Hypothalamus (tissue), 51 donors: Measurements from ENCODE around the gene IRF7.
"Not testable (repeated sequence)": the region's sequence is repeated elsewhere in the genome, so short reads cannot be mapped to it uniquely, and the experiment has no call there.

Experiments used
- DNase-seq, 51 donors: peaks; one replicate each; lab custom pipeline; 2025; lab: John Stamatoyannopoulos, UW

The IRF7 gene

DNA sequence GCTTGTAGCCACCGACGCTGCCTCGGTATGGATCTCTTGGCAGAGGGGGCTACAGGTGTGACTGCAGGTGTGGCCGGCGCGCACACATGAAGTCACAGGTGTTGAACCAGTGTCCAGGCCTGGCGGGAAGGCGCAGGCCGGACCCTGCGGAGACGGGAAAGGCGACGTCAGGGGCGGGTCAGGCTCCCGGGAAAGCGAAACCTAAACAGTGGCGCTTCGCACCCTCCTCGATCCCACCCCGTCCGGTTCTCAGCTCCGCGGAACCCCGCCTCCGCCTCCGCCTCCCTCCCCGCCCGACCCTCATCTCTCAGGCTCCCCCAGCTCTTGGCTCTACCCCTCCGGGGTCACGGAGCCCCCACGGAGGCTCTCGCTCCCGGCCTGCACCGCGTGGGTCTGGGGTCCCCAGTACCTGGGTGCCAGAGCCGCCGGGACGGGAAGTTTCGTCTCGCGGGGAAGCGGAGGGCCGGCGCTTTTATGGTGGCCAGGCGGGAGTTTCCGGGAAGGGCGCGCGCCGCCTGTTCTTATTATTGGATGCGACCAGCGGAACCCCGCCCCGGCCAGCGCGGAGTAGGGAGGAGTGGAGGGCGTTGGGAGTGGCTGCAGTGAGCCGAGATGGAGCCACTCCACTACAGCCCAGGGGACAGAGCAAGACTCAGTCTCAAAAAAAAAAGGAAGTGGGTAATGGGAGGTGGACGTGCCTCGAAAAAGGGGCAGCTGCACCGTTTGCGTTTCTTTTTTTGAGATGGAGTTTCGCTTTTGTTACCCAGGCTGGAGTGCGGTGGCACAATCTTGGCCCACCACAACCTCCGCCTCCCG lies at the start of gene IRF7:
IRF7 (minus strand) TSS at position 447 of the 816 bp plus-strand sequence. CDS start 586 bp downstream, outside the sequence.
- peak; percentile 25 to 91 (median 80) for DNase-seq

DNA sequence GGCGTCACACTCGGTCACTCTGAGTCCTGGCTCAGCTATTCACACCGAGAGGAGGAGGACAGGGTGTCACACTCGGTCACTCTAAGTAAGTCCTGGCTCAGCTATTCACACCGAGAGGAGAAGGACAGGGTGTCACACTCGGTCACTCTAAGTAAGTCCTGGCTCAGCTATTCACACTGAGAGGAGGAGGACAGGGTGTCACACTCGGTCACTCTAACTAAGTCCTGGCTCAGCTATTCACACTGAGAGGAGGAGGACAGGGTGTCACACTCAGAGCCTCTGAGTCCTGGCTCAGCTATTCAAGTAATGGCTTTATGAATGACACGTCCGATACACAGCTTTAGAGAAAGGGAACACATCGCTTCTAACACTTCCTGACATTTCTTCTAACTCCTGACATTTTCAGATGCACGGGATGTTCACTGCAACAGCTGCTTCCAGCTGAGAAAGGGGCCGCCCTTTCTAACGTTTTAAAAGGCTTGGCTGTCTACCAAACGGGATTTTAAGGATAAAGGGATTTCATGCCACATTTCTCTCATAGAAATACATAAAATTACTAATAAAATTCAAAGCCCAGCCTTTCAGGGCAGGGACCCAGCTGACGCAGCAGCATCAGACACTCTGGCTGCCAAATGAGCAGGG lies 49.4 kb upstream of the IRF7 start:
- DNase-seq: no peak

DNA sequence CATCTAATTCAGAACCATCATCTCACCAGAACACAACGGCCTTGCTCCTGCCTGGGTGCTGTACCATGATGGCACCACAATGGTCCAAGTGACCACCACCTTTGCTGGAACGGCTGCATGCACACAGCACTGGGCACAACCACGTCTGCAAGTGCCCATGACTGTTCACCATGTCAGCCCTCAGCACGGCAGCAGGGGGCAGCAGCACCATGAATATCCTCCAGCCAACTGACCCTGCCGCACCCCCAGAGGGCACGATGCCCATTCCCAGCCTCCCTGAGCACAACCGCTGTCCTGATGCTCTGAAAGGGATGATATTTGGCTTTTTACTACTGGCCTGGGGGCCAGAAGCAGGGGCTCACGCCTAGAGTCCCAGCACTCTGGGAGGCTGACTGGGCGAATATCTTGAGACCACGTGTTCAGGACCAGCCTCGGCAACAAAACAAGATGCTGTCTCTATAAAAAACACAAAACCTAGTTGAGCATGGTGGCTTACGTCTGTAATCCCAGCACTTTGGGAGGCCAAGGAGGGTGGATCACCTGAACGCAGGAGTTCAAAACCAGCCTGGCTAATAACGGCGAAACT lies 47.0 kb upstream of the IRF7 start:
- peak in 36 of 51 donors; percentile 18 to 74 (median 50) for DNase-seq

DNA sequence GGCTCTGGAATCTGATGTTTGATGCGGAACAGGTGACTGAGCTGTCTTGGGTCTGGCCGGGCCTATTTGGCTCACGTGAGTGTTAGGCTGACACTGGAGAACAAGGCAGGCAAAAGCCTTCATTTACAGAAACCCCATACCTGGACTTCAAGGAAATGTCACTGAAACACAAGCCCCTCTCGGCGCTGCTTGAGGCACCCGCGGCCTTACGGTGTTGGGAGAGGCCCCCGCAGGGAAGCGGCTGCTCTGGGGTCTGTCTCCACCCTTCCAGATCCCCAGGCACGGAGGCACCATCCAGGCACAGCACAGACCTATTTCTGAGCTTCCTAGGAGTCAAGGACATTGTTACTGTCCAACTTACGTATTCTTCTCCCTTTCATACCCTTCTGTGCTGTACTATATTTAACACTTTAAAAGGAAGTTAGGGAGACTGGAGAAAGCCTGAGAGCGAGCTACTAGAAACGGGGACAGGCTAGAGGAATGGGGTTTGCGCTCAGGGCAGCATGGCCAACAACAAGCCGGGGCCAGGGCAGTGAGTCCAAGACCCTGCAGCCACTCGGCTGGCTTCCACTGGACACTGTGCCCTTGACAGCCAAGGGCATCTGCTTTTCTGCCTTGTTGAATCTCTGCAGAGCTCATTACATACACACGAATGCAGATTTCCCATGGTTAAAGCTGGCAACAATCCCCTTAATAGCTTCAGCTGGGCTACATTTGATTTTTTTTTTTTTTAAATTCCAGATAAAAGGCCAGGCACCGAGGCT lies 45.1 kb upstream of the IRF7 start:
- no peak for DNase-seq

DNA sequence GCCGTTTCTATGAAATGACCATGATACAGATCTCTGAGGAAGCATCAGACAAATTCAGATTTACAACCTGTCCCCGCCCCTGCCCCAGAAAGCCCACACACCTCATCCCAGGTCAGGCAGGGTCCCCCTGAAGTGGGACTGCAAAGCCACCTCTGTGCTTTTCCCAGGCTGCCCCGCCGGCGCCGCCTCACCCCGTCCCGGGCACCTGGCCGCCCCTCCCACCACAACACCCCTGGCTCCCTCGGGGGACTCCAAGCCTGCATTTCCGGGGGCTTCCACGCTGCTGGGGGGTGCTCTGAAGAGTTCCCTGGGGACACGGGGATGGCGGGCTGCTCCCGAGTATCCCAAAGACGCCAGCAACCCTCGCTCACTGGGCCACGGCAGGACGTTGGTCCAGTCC lies 44.5 kb upstream of the IRF7 start:
- DNase-seq: no peak

DNA sequence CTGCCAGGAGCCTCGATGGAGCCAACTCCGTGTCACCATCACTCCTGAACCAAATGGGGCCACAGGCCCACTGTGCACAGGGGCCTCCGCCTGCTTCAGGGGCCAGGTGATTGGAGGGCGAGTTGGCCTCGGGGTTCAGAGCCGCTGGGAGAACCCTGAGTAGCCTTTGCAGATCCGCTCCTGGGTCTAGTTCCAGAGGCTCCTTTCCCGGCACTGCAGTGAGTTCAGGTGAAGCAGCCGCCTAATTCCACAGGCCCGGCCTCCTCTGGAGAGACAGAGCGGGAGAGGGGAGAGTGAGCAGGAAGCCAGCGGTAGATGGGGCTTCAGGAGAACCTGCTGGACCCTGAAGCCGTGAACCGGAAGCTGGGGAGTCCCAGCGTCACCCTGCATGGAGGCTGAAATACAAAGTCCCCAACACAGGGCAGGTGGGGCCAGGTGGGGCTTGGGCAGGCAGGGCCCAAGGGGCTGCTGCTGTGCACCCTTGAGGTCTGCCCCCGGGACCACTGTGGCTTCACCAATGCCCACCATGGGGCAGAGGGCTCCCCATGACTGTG lies 43.9 kb upstream of the IRF7 start:
- DNase-seq: no peak

DNA sequence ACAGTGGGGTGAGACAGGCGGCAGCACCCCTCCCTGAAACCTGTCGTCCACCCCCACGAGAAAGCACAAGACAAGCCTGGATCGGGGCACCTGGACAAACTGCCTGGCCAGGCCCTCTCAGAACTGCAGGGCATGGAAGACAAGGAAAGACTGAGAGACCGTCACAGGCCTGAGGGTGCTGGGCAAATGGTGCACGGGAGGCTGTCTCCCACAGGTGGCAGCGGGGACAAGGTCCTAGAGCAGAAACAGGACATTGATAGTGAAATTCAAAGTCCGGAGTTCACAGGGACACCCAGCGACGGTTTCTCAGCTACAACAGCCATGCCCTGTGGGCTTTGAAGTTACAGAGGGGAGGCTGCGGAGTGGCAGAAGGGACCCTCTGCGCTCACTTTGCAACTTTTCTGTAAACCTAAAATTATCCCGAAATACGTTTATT lies 42.0 kb upstream of the IRF7 start:
- no peak for DNase-seq

DNA sequence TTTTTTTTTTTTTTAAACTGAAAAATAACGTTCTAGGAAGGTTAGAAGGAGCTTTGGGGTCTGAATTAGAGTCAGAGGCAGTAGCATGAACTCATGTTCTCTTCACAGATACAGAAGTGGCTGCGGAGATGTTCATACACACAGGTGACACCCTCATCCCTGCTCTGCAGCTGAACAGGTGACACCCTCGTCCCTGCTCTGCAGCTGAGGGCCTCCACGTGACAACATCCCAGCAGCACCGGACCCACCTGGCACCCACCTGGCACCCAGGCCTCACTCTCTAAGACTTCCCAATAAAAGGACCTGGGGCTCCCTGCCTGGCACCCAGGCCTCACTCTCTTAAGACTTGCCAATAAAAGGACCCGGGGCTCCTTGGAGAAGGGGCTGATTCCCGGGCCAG lies 41.1 kb upstream of the IRF7 start:
- no peak for DNase-seq

DNA sequence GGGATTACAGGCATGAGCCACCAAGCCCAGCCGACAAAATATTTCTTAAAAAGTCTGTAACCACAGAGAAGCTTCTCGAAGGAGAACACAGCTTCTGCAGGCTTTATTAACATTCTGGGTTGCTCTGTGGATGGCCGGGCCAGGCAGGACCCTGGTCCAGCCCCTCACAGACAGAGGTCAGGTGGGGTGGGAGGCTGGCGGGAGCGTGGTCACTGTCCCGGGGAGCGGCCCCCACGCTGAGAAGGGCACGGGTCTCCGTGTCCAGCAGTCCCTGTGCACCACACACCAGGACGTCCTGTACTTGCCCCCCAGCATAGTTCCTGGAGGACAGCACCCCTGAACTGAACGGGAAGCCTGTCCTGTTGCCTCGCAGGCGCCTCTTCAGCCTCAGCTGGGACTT lies 40.7 kb upstream of the IRF7 start:
- DNase-seq: no peak

DNA sequence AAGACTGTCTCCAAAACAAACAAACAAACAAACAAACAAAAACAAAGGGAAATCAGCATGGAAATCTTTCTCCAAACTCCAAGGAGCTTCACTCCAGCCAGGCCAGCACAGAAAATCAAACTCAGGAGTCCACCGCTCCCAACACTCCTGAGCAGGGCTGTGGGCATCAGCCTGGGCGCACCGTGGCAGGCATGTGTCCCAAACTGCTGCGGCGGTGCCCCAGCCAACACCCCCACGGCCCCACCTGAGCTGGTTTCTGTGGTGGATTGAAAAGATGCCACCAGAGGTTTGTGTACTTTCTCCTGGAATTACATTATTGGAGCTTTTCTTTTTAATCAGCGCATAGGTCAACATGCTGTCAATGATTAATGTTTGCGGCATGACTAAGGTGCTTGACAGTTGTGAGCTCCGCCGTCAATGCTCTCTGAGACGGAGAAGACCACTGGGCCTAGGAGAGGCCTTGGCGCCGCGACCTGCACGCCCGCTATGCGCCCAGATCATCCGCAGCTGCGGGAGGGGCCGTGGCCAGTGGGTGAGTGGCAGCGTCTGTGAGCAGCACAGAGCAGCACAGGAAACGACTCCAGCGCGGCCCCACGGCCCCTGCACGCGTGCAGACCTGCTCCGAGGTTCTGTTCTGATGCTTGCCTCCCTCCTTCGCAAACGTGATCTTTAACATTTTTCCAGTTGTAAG lies 39.4 kb upstream of the IRF7 start:
- no peak for DNase-seq

DNA sequence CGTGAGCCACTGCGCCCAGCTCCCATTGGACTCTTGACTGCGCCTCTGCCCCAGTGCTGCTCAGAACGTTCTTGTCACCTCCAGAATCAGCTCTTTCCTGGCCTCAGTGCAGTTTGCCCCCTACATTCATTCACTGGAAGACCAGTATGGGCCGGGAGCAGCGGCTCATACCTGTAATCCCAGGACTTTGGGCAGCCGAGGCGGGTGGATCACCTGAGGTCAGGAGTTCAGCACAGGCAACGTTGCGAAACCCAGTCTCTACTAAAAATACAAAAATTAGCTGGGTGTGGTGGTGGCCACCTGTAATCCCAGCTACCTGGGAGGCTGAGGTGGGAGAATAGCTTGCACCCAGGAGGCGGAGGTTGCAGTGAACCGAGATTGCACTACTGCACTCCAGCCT lies 38.7 kb upstream of the IRF7 start:
- DNase-seq: not testable (repeated sequence)

DNA sequence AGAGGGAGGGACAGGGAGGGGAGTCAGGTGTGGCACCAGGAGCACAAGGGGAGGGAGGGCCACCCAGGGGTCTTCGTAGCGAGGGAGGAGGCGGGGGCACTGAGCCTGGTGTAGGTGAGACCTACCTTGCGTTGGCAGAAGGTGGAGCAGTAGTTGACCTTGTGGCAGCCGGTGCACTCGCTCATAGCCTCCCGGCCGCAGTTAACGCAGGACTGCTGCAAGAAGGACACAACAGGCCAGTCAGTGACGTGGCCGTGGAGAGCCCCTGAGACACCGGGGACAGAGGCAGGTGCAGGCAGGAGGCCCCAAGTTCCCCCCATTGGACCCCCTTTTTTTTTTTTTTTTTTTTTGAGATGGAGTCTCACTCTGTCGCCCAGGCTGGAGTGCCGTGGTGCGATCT lies 38.1 kb upstream of the IRF7 start:
- DNase-seq: no peak

DNA sequence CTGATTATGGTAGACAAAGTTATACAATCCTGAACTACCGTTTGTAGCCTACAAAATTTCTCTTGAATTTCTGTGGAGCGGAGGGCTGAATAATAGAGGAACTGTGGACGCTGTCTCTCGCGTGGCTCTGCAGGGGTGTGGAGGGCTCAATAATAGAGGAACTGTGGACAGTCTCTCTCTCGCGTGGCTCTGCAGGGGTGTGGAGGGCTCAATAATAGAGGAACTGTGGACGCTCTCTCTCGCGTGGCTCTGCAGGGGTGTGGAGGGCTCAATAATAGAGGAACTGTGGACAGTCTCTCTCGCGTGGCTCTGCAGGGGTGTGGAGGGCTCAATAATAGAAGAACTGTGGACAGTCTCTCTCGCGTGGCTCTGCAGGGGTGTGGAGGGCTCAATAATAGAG lies 37.4 kb upstream of the IRF7 start:
- not testable (repeated sequence) for DNase-seq

DNA sequence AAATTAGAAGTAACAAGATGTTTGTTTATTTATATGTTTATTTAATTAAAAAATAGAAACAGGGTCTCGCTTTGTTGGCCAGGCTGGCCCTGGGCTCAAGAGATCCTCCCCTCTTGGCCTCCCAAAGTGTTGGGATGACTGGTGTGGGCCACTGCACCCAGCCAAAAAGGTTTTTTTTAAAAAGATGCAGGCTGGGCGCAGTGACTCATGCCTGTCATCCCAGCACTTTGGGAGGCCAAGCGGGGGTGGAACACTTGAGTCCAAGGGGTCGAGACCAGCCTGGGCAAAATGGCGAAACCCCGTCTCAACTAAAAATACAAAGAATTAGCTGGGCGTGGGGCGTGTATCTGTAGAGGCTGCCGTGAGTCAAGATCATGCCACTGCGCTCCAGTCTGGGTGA lies 34.7 kb upstream of the IRF7 start:
- no peak for DNase-seq

DNA sequence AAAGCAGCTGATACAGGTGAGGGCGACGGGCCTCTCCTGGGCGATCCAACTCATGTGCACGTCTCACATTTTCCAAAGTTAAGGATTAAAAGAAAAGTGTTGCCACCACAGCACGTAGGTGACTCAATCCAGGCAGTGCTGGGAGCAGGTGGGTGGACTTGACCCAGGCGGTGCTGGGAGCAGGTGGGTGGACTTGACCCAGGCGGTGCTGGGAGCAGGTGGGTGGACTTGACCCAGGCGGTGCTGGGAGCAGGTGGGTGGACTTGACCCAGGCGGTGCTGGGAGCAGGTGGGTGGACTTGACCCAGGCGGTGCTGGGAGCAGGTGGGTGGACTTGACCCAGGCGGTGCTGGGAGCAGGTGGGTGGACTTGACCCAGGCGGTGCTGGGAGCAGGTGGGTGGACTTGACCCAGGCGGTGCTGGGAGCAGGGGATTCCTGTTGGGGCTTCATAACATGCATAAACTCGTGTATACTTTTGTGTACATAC lies 32.0 kb upstream of the IRF7 start:
- DNase-seq: not testable (repeated sequence)

DNA sequence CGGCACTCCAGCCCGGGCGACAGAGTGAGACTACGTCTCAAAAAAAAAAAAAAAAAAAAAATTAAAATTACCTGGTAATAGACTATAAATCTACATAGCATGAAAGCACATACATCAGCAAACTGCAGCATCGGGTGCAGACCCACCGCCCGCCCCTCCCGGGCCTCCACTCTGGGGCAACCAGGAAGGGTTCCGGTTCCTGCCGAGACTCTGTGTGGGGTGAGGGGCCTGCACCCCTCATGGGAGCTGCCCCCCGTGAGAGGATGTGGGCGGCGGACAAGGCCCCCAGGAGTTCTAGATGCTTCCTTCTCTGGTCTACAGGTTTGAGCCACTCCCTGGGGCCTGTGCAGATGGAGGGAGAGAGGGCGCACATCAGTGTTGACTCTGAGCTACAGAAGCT lies 30.5 kb upstream of the IRF7 start:
- DNase-seq: no peak

DNA sequence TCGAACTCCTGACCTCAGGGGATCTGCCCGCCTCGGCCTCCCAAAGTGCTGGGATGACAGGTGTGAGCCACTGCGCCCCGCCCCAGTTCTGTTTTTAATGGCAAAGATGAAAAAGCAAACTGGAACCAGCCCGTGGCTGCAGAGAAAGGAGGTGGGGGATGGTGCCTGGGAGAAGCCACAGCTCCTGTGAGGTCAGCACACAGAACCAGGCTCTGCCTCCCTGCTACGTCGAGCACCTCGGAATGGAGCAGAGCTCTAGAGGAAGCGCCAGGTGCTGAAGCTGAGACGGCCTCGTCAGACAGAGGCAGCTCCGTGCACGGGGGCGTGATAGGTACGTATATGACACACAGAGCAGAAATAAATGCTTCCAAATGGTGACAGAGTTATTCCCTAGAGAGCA lies 29.8 kb upstream of the IRF7 start:
- peak in 2 of 51 donors; percentile 22 to 56 for DNase-seq

DNA sequence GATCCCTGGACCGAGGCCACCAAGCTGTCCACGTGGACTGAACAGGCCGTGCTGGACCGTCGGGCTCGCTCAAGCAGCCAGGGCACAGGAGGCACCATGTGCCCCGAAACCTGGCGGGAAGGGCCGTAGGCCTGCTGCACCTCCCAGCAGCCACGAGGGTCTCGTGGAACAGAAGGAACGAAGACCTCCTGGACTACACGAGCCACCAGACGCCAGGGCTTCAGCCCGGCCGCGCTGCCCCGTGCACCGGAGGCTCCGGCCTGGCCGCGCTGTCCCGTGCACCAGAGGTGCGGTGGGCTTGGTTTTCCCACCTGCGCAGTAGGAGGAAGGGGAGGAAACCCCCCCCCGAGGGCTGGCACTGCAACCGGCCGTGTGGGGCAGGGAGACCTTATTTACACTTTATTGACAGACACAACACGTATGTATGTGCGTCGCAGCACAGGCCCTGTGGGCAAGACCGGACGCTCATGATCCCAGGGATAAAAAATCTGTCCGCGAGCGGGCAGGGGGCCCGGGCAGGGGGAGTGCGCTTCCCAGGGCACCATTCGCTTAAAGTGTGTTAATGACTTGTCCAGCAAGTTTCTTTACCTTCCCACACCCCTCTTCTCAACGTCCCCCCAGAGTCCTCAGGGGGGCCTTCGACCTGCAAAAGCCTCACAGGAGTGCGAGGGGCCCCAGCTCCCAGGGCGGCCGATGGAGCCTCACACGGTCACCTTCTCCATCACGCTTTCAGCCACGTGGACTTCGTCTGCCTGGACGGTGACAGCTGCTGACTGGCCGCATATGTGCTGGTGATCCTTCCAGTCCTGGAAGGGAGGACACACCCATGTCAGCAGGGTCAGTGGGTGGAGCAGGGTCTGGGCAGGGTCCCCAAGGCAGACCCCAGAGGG lies 28.3 kb upstream of the IRF7 start:
- no peak for DNase-seq

DNA sequence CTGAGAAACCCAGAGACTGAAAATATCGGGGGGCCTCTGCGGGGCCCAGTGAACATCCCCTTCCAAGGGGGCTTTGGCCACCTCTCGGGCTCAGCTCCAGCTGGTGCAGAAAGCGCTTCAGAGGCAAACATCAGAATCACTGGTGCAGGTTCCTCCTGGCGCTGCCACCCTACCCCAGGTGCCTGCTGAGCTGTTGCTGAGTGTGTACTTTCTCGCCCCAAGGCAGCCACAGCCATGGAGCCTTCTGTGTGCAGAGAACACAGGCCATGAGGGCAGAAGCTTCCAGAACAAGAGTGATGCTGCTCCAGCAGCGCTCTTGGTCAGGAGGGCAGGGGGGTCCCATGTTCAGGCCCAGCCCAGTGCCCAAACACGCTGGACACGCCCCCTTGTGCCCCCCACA lies 27.6 kb upstream of the IRF7 start:
- DNase-seq: no peak
